Activated CD4-positive, alpha-beta T cell treated with anti-CD3 and anti-CD28 coated beads for 48 hours (primary cell): ENCODE results near the gene LMO3.
"Not testable (repeated sequence)": the region's sequence is repeated elsewhere in the genome, so short reads cannot be mapped to it uniquely, and the experiment has no call there.

ENCODE experiments used
- DNase-seq: peaks from one replicate; pipeline ENCODE4 v3.0.0-alpha.2; 2020

The LMO3 gene

DNA sequence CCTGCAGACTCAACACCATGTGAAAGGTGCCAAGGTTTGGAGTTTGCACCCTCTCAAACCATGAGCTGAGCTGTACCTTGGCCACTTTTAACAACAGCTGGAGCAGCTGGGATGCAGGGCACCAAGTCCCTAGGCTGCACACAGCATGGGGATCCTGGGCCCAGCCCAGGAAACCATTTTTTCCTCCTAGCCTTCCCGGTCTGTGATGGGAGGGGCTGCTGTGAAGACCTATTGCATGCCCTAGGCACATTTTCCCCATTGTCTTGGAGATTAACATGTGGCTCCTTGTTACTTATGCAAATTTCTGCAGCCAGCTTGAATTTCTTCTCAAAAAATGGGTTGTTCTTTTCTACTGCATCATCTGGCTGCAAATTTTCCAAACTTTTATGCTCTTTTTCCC, 68.3 kb downstream of the LMO3 start:
- not testable (repeated sequence) for DNase-seq

DNA sequence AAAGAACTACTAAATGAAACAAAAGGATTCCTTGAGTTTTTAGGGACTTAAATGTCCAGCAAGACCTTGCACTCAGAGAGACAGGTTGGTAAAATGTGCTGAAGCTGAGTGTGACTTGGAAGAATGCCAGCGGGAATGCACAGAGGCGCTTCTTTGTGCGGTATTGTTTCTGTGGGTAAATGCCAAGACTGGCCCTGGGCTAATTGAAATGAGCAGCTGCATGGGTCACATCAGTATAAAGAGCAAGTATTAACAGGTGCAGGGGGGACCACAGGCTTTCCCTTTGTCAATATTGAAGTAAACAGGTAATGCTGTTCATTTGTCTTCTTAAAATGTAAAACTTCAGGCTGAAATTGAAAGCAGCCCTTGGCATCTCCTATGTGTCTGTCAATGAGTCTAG, 74.3 kb downstream of the LMO3 start:
- DNase-seq = no peak

GRCh38 chr12:16530268-16530850, 75.6 kb downstream of the LMO3 start:
- DNase-seq = no peak

GRCh38 chr12:16526693-16527092, 79.3 kb downstream of the LMO3 start:
- DNase-seq = no peak

DNA sequence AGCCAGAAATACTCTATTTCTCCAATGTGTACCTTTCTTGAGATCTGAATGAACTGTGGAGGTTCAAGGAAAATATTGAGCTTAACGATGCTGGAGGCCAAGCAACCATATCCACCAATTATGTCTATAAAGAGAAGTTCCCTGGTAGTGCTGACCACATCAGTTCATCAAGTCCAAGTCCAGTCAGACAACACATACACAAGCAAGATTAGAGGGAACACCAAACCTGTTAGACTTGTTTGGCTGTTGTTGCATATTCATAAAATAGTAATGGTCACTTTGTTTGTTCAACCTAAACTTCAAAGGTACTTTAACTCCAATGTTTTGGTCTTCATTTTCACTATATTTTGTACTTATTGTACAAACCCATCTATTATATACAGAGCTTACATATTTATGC, 81.6 kb downstream of the LMO3 start:
- DNase-seq = no peak

- DNase-seq = no peak
Measured at GRCh38 chr12:16523951-16524331, 82.0 kb downstream of the LMO3 start.

DNA sequence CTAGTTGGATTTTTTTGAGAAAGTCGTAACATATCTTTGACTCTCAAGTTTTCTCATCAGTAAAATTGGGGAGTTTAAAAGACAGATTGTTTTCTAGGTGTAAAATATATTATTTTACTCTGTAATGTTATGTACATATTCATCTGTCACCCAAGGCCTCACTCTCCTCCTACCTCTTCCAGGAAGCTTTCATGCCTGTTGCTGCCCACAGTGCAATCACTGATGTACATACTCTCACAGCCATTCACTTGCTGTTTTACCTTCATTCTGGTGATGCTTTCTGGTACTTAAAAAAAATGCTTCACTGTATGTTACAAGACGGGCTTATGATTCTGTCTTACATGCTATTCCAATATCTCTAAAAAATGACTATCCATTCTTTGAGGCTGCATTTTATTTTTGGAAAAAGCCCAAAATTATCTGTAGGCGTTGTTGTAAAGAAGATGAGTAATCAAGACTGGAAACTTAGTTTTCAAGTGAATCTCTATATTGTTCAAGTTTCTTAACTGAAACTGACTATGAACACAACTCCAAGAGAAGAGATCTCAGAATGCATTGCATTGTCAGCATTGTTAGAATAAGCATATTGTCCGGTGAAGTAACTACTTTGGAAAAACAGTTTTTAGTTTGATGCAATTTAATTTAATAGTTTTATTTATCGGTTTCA, 82.5 kb downstream of the LMO3 start:
- DNase-seq = no peak

GRCh38 chr12:16520328-16520727, 85.6 kb downstream of the LMO3 start:
- DNase-seq = no peak

GRCh38 chr12:16515666-16516065, 90.3 kb downstream of the LMO3 start:
- DNase-seq = no peak

GRCh38 chr12:16513231-16513630, 92.7 kb downstream of the LMO3 start:
- DNase-seq = no peak

GRCh38 chr12:16509411-16509810, 96.6 kb downstream of the LMO3 start:
- no peak for DNase-seq

- no peak for DNase-seq
Measured at GRCh38 chr12:16506394-16506793, 99.6 kb downstream of the LMO3 start.

GRCh38 chr12:16504200-16504599, 101.8 kb downstream of the LMO3 start:
- DNase-seq = no peak

GRCh38 chr12:16499611-16500010, 106.4 kb downstream of the LMO3 start:
- DNase-seq = no peak
